K562 (cell line): Measurements from ENCODE around the gene HAX1. TPM values are rescaled to one million over a fixed set of nuclear protein-coding genes. Genes with fewer than 3 reads are reported as not detected.

Source experiments
- ARID1B ChIP-seq: fragments of 450-650 bp; IDR thresholded peaks from 2 replicates; pipeline ENCODE4 v1.6.1; 2016; ENCODE audit warnings: antibody characterized with exemption, mild to moderate bottlenecking, inconsistent platforms
- CHD7 ChIP-seq: fragments of 200-600 bp; sonication (generic); IDR thresholded peaks from one replicate; pipeline ENCODE4 v1.6.1; 2012; ENCODE audit warnings: mild to moderate bottlenecking, low read depth, low read length, inconsistent platforms
- GABPA ChIP-seq: fragments of 200-800 bp; sonication (Bioruptor generic); conservative IDR thresholded peaks from 2 replicates; pipeline ENCODE4 v1.6.1; 2016; ENCODE audit warnings: low read depth, missing genetic modification characterization, missing compliant biosample characterization
- IRF9 ChIP-seq: fragments of 450-650 bp; IDR thresholded peaks from 2 replicates; pipeline ENCODE4 v1.6.1; 2016; ENCODE audit warnings: missing biosample characterization, missing genetic modification characterization
- MCM7 ChIP-seq, 2 experiments: fragments of 450-650 bp; IDR thresholded peaks; 2 replicates each; pipeline ENCODE4 v1.6.1; 2016 to 2018
- MTA3 ChIP-seq: fragments of 450-650 bp; formaldehyde crosslinking; IDR thresholded peaks from 2 replicates; pipeline ENCODE4 v1.6.1; 2017; ENCODE audit warnings: mild to moderate bottlenecking, borderline replicate concordance
- MYBL2 ChIP-seq, 2 experiments: fragments of 450-650 bp in 1 of 2; sonication (generic) in 1 of 2; formaldehyde crosslinking in 1 of 2; IDR thresholded peaks; 2 replicates each; pipeline versions ENCODE4 v1.6.1 to v1.8.1; 2017 to 2022; ENCODE audit warnings: borderline replicate concordance in 1 of 2, inconsistent platforms in 1 of 2, low read depth in 1 of 2, mild to moderate bottlenecking in 1 of 2, missing genetic modification reagents in 1 of 2, moderate library complexity in 1 of 2
- SIN3B ChIP-seq: fragments of 450-650 bp; IDR thresholded peaks from 2 replicates; pipeline ENCODE4 v1.6.1; 2017; ENCODE audit warnings: low read depth, mild to moderate bottlenecking, moderate library complexity
- SP1 ChIP-seq: sonication (generic); formaldehyde crosslinking; IDR thresholded peaks from 2 replicates; pipeline ENCODE4 v1.8.1; 2022; ENCODE audit warnings: mild to moderate bottlenecking, missing genetic modification reagents
- ZBTB2 ChIP-seq: fragments of 450-650 bp; IDR thresholded peaks from 2 replicates; pipeline ENCODE4 v1.6.1; 2016; ENCODE audit warnings: antibody characterized with exemption
- ZNF583 ChIP-seq: fragments of 250-450 bp; sonication (Bioruptor Pico); IDR thresholded peaks from 2 replicates; pipeline ENCODE4 v1.4.0; 2020
- ZNF584 ChIP-seq: fragments of 200-800 bp; sonication (Bioruptor generic); IDR thresholded peaks from 2 replicates; pipeline ENCODE4 v1.6.1; 2016; ENCODE audit warnings: low read depth, mild to moderate bottlenecking, missing genetic modification characterization, missing compliant biosample characterization
- polyA plus RNA-seq, 8 experiments: library from polyadenylated mRNA; depleted of rRNA in 4 of 8; stranded (reverse) in 5 of 8; unstranded in 3 of 8; fragments of >200 nt; fragmentation: Nextera tagmentation in 2 of 8; fragmentation: Illumina TruSeq in 1 of 8; extraction: Ambion mirVana in 2 of 8; extraction: Trizol in 1 of 8; gene quantifications; 2 replicates each; pipeline versions ENCODE4 v1.2.1 to v1.2.3, GENCODE V29; 2011 to 2014; ENCODE audit warnings: inconsistent platforms in 1 of 8, missing spikeins in 1 of 8
- total RNA-seq, 7 experiments: library from RNA; depleted of rRNA in 6 of 7; stranded (reverse); fragments of >200 nt in 6 of 7; fragmentation: Illumina TruSeq in 2 of 7; extraction: Trizol in 2 of 7; gene quantifications; 2 replicates each; pipeline versions ENCODE4 v1.2.1 to v1.2.3, GENCODE V29; 2011 to 2021; ENCODE audit warnings: low replicate concordance in 1 of 7

Gene HAX1
- total and polyA plus RNA-seq, 9 of the 15 experiments (the other 6 are each of a cell fraction or from before 2014, with no cell fraction given), result 143 to 492 (median 234) TPM

- TF ChIP-seq CHD7, result no peak
- TF ChIP-seq MTA3, result 0 out of 2 replicates have a peak, but pooled peaks have one; percentile 47
- peak; percentile 84; the same call in 1 of the 2 replicates for TF ChIP-seq ZBTB2
- peak; percentile 92 for TF ChIP-seq GABPA (tag)
- TF ChIP-seq ZNF584 (CRISPR knock-in tag), result no peak
- TF ChIP-seq ARID1B, result 0 out of 2 replicates have a peak, but pooled peaks have one; percentile 8
- TF ChIP-seq SIN3B, result no peak
- no peak for TF ChIP-seq MYBL2 (IDR thresholded peaks at IDR 0.05; ENCODE audit: low read depth)
- TF ChIP-seq MYBL2 (CRISPR knock-in tag; IDR thresholded peaks at IDR 0.05; ENCODE audit: borderline replicate concordance), result no peak
- TF ChIP-seq SP1 (CRISPR knock-in tag), result peak; percentile 44; the same call in 1 of the 2 replicates
- TF ChIP-seq ZNF583, result no peak
- TF ChIP-seq MCM7 (IDR thresholded peaks at IDR 0.05), result no peak
- TF ChIP-seq IRF9 (tag), result no peak
Measured at GRCh38 chr1:154324669-154325582, 52.5 kb downstream of the HAX1 start, which contains the start of gene ATP8B2 (continued).
